HG03575 (cell line): ENCODE measurements around the gene LTBP1.
"Not testable (repeated sequence)": the region's sequence is repeated elsewhere in the genome, so short reads cannot be mapped to it uniquely, and the experiment has no call there.

ENCODE experiments used
- ATAC-seq: cut with Tn5 transposase; IDR thresholded peaks from one replicate; pipeline ENCODE4 v1.9.1; 2021; ENCODE audit not compliant: unreplicated experiment, insufficient number of reproducible peaks, low FRiP score; ENCODE audit errors: extremely low read depth

The LTBP1 gene

GRCh38 chr2:32958821-32959220 is 12.1 kb downstream of the LTBP1 start:
- no peak for ATAC-seq

- ATAC-seq: no peak
These were observed 13.5 kb downstream of the LTBP1 start for GRCh38 chr2:32960238-32960637.

- no peak for ATAC-seq
These were observed 14.1 kb downstream of the LTBP1 start for GRCh38 chr2:32960647-32961403.

GRCh38 chr2:32962690-32963089 is 15.9 kb downstream of the LTBP1 start:
- no peak for ATAC-seq

GRCh38 chr2:32963941-32964340 is 17.2 kb downstream of the LTBP1 start:
- no peak for ATAC-seq

- no peak for ATAC-seq
These were observed 18.9 kb downstream of the LTBP1 start for GRCh38 chr2:32965523-32966171.

- ATAC-seq: no peak
These were observed 22.9 kb downstream of the LTBP1 start for GRCh38 chr2:32969444-32970162.

GRCh38 chr2:32973772-32974171 is 27.0 kb downstream of the LTBP1 start:
- not testable (repeated sequence) for ATAC-seq

GRCh38 chr2:32976409-32977063 is 29.8 kb downstream of the LTBP1 start:
- no peak for ATAC-seq

- ATAC-seq: no peak
These were observed 30.5 kb downstream of the LTBP1 start for GRCh38 chr2:32977228-32977758.

GRCh38 chr2:32981612-32982011 is 34.9 kb downstream of the LTBP1 start:
- no peak for ATAC-seq

GRCh38 chr2:32983193-32983924 is 36.6 kb downstream of the LTBP1 start:
- not testable (repeated sequence) for ATAC-seq

- ATAC-seq: no peak
These were observed 39.7 kb downstream of the LTBP1 start for GRCh38 chr2:32986480-32986879.

- no peak for ATAC-seq
These were observed 41.8 kb downstream of the LTBP1 start for GRCh38 chr2:32988525-32988924.

- no peak for ATAC-seq
These were observed 43.8 kb downstream of the LTBP1 start for GRCh38 chr2:32990556-32990955.

GRCh38 chr2:32991091-32991845 is 44.5 kb downstream of the LTBP1 start:
- no peak for ATAC-seq

GRCh38 chr2:32993005-32993539 is 46.3 kb downstream of the LTBP1 start:
- ATAC-seq: no peak

GRCh38 chr2:32997705-32998104 is 51.0 kb downstream of the LTBP1 start:
- no peak for ATAC-seq
